Omental fat pad (tissue), 4 donors: ENCODE measurements around the gene PRR23E. TPM values are rescaled to one million over a fixed set of nuclear protein-coding genes. Genes with fewer than 3 reads are reported as not detected.

Experiments used
- ATAC-seq: fragments of 150-250 bp; one replicate; pipeline ENCODE4 v1.9.1; 2016; ENCODE audit warnings: mild to moderate bottlenecking, moderate library complexity; ENCODE audit not compliant: low FRiP score
- DNase-seq: peaks from one replicate; pipeline ENCODE4 v3.0.0-alpha.2; 2019; ENCODE audit warnings: low spot score
- CTCF ChIP-seq, 3 donors: fragments of 450-650 bp; IDR thresholded peaks; one replicate each; pipeline ENCODE4 v1.5.1; 2016 to 2017; ENCODE audit warnings: antibody characterized with exemption in 3 of 3, mild to moderate bottlenecking in 3 of 3, moderate library complexity in 2 of 3
- total RNA-seq, 4 donors: library from RNA; depleted of rRNA; stranded (reverse); fragments of >200 nt; gene quantifications; one replicate each; pipeline ENCODE4 v1.1.0, GENCODE V29; 2016

The PRR23E gene
- total RNA-seq, result not detected

GRCh38 chr3:127192576-127193232 is at the start of gene PRR23E:
TSS of gene PRR23E (plus strand) at chr3:127193131. CDS start at chr3:127196686, 3,555 bp downstream.
- no peak for TF ChIP-seq CTCF (IDR thresholded peaks at IDR 0.05)
- DNase-seq (no peak), ATAC-seq (no peak)

- ATAC-seq, result no peak
- no peak for DNase-seq
- TF ChIP-seq CTCF (IDR thresholded peaks at IDR 0.05), result no peak
These were observed 49.8 kb upstream of the PRR23E start for GRCh38 chr3:127143172-127143571.

GRCh38 chr3:127144631-127145030 is 48.3 kb upstream of the PRR23E start:
- DNase-seq, result peak; percentile 11
- TF ChIP-seq CTCF (IDR thresholded peaks at IDR 0.05), result no peak

GRCh38 chr3:127145266-127145665 is 47.7 kb upstream of the PRR23E start:
- ATAC-seq, result no peak
- no peak for DNase-seq
- TF ChIP-seq CTCF (IDR thresholded peaks at IDR 0.05), result no peak

More at GRCh38 chr3:127144631-127145030, 48.3 kb upstream of the PRR23E start:
- ATAC-seq, result no peak

- DNase-seq, result no peak
- no peak for ATAC-seq
- TF ChIP-seq CTCF (IDR thresholded peaks at IDR 0.05), result no peak
These were observed 45.5 kb upstream of the PRR23E start for GRCh38 chr3:127147291-127147885.

GRCh38 chr3:127149621-127150310 is 43.2 kb upstream of the PRR23E start:
- DNase-seq, result no peak
- no peak for ATAC-seq
- TF ChIP-seq CTCF (IDR thresholded peaks at IDR 0.05), result no peak
